ENCODE results near the gene ZNF544. TPM values are rescaled to one million over a fixed set of nuclear protein-coding genes. Genes with fewer than 3 reads are reported as not detected.
A peak's percentile ranks its signal among the peaks of the same experiment; 100 is the strongest.

The ZNF544 gene
- total and polyA plus RNA-seq, 9 donors: 16.8 to 39.8 (median 33.0) TPM

- Histone ChIP-seq H3K27me3 (no peaks in the 10 kb centered on the region), H3K4me3 (no peak overlapping the region), H3K27ac (no peak overlapping the region), H3K9me3 (peaks cover 2 to 9% of the 10 kb centered on the region in 2 donors), H3K4me1 (ENCODE audit: insufficient read depth) (no peaks in the 10 kb centered on the region), H3K36me3 (no peaks in the 10 kb centered on the region)
- no peak for DNase-seq
- intact Hi-C loops (cut with DNase I): no loop called here
- WGBS, 3 donors: 66 to 81% (median 69%) methylated on average over 7 of the region's 7 CpGs
- TF ChIP-seq, protein P1, sequence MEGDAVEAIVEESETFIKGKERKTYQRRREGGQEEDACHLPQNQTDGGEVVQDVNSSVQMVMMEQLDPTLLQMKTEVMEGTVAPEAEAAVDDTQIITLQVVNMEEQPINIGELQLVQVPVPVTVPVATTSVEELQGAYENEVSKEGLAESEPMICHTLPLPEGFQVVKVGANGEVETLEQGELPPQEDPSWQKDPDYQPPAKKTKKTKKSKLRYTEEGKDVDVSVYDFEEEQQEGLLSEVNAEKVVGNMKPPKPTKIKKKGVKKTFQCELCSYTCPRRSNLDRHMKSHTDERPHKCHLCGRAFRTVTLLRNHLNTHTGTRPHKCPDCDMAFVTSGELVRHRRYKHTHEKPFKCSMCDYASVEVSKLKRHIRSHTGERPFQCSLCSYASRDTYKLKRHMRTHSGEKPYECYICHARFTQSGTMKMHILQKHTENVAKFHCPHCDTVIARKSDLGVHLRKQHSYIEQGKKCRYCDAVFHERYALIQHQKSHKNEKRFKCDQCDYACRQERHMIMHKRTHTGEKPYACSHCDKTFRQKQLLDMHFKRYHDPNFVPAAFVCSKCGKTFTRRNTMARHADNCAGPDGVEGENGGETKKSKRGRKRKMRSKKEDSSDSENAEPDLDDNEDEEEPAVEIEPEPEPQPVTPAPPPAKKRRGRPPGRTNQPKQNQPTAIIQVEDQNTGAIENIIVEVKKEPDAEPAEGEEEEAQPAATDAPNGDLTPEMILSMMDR (IDR thresholded peaks at IDR 0.05): no peak
- TF ChIP-seq POLR2A (IDR thresholded peaks at IDR 0.05) (no peak), EP300 (IDR thresholded peaks at IDR 0.05) (no peak)
These were observed 67.4 kb downstream of the ZNF544 start for GRCh38 chr19:58296104-58296503.

- H3K27me3 ChIP-seq: no peaks in the 10 kb centered on the region
- DNase-seq: no peak
- 94 to 95% (median 95%) methylated on average over 7 of the region's 7 CpGs for WGBS, 3 donors
- no peaks in the 10 kb centered on the region for H3K4me1 ChIP-seq (ENCODE audit: insufficient read depth)
- TF ChIP-seq, protein P1 (IDR thresholded peaks at IDR 0.05): no peak
- no peak overlapping the region for H3K4me3 ChIP-seq
- no peaks in the 10 kb centered on the region for H3K9me3 ChIP-seq
- no peak overlapping the region for H3K27ac ChIP-seq
- intact Hi-C loops (cut with DNase I): no loop called here
- H3K36me3 ChIP-seq: no peaks in the 10 kb centered on the region
These were observed 71.9 kb downstream of the ZNF544 start for GRCh38 chr19:58300620-58301019.

- DNase-seq: no peak
- Histone ChIP-seq H3K9me3 (no peaks in the 10 kb centered on the region), H3K36me3 (no peaks in the 10 kb centered on the region), H3K4me1 (ENCODE audit: insufficient read depth) (peaks cover 2% of the 10 kb centered on the region), H3K27me3 (no peaks in the 10 kb centered on the region), H3K4me3 (no peak overlapping the region), H3K27ac (no peak overlapping the region)
- WGBS, 3 donors: 78 to 88% (median 81%) methylated on average over 7 of the region's 7 CpGs
- intact Hi-C loops (cut with DNase I): no loop called here
- TF ChIP-seq POLR2A (IDR thresholded peaks at IDR 0.05): no peak
- no peak for TF ChIP-seq EP300 (IDR thresholded peaks at IDR 0.05)
- TF ChIP-seq, protein P1 (IDR thresholded peaks at IDR 0.05): no peak
These were observed 75.5 kb downstream of the ZNF544 start for GRCh38 chr19:58304255-58304654.

- TF ChIP-seq POLR2A (IDR thresholded peaks at IDR 0.05): no peak
- TF ChIP-seq EP300 (IDR thresholded peaks at IDR 0.05): no peak
- TF ChIP-seq, protein P1 (IDR thresholded peaks at IDR 0.05): no peak
- H3K36me3 ChIP-seq: no peaks in the 10 kb centered on the region
- no peaks in the 10 kb centered on the region for H3K27me3 ChIP-seq
- H3K9me3 ChIP-seq: no peaks in the 10 kb centered on the region
- DNase-seq: no peak
- WGBS, 3 donors: 11 to 13% (median 12%) methylated on average over 7 of the region's 7 CpGs
- peaks cover 2% of the 10 kb centered on the region for H3K4me1 ChIP-seq (ENCODE audit: insufficient read depth)
- H3K27ac ChIP-seq: peak overlapping the region in 1 of 2 donors; percentile 56
- peak overlapping the region; percentile 89 for H3K4me3 ChIP-seq
- intact Hi-C loops (cut with DNase I): no loop called here
These were observed 76.0 kb downstream of the ZNF544 start for GRCh38 chr19:58304748-58305064.
